Neural progenitor cell (in vitro differentiated cells): ENCODE measurements around the gene PHYH. TPM values are rescaled to one million over a fixed set of nuclear protein-coding genes. Genes with fewer than 3 reads are reported as not detected.
"Not testable (repeated sequence)": the region's sequence is repeated elsewhere in the genome, so short reads cannot be mapped to it uniquely, and the experiment has no call there.

Experiments
- DNase-seq: peaks from one replicate; pipeline ENCODE4 v3.0.0-alpha.2; 2016; ENCODE audit warnings: low spot score
- H2AFZ ChIP-seq: fragments of 200-600 bp; sonication (generic); replicated peaks from 2 replicates; pipeline ENCODE4 v1.6.1; 2016; ENCODE audit warnings: antibody characterized with exemption
- H3F3A ChIP-seq: fragments of 200-600 bp; sonication (generic); 2 replicates; pipeline ENCODE4 v1.6.1; 2016; ENCODE audit warnings: antibody characterized with exemption, low read depth
- H3K27ac ChIP-seq: fragments of 200-600 bp; sonication (generic); 2 replicates; pipeline ENCODE4 v1.5.1; 2016; ENCODE audit warnings: mild to moderate bottlenecking
- H3K27me3 ChIP-seq: fragments of 200-600 bp; sonication (generic); 2 replicates; pipeline ENCODE4 v1.6.1; 2016; ENCODE audit warnings: mild to moderate bottlenecking, moderate library complexity
- H3K36me3 ChIP-seq: fragments of 200-600 bp; sonication (generic); 2 replicates; pipeline ENCODE4 v1.5.1; 2016
- H3K4me1 ChIP-seq: fragments of 200-600 bp; sonication (generic); 2 replicates; pipeline ENCODE4 v1.6.1; 2016; ENCODE audit warnings: mixed run types
- H3K4me2 ChIP-seq: fragments of 200-600 bp; sonication (generic); 2 replicates; pipeline ENCODE4 v1.6.1; 2016
- H3K4me3 ChIP-seq: fragments of 200-600 bp; sonication (generic); 2 replicates; pipeline ENCODE4 v1.5.1; 2016
- H3K79me2 ChIP-seq: fragments of 200-600 bp; sonication (generic); 2 replicates; pipeline ENCODE4 v1.6.1; 2016; ENCODE audit warnings: low read depth
- H3K9ac ChIP-seq: fragments of 200-600 bp; sonication (generic); 2 replicates; pipeline ENCODE4 v1.6.1; 2016
- H3K9me3 ChIP-seq: fragments of 200-600 bp; sonication (generic); 2 replicates; pipeline ENCODE4 v1.5.1; 2016; ENCODE audit warnings: low read depth
- H4K20me1 ChIP-seq: fragments of 200-600 bp; sonication (generic); 2 replicates; pipeline ENCODE4 v1.6.1; 2016; ENCODE audit warnings: low read depth
- H3K27ac Mint-ChIP-seq: 3 replicates; pipeline ENCODE4 v1.8.0; 2021; ENCODE audit warnings: mixed read lengths
- H3K27me3 Mint-ChIP-seq: 2 replicates; pipeline ENCODE4 v1.8.0; 2022; ENCODE audit warnings: low read depth, mild to moderate bottlenecking, inconsistent platforms, moderate library complexity, mixed read lengths; ENCODE audit not compliant: insufficient read depth
- H3K36me3 Mint-ChIP-seq: 3 replicates; pipeline ENCODE4 v1.8.0; 2021; ENCODE audit warnings: mixed read lengths
- H3K4me1 Mint-ChIP-seq: 3 replicates; pipeline ENCODE4 v1.8.0; 2021; ENCODE audit warnings: mixed read lengths
- H3K4me3 Mint-ChIP-seq: 3 replicates; pipeline ENCODE4 v1.8.0; 2021; ENCODE audit warnings: mild to moderate bottlenecking, moderate library complexity, mixed read lengths
- H3K9me3 Mint-ChIP-seq: 3 replicates; pipeline ENCODE4 v1.8.0; 2020; ENCODE audit warnings: mixed read lengths
- EZH2 ChIP-seq: fragments of 200-600 bp; sonication (generic); IDR thresholded peaks from 2 replicates; pipeline ENCODE4 v1.6.1; 2017; ENCODE audit warnings: antibody characterized with exemption, mild to moderate bottlenecking, moderate library complexity
- EZH2phosphoT487 ChIP-seq: fragments of 200-600 bp; sonication (generic); IDR thresholded peaks from 2 replicates; pipeline ENCODE4 v1.6.1; 2017; ENCODE audit warnings: antibody characterized with exemption
- total RNA-seq: library from RNA; depleted of rRNA; stranded (reverse); fragments of >200 nt; gene quantifications from 2 replicates; pipeline ENCODE4 v1.2.3, GENCODE V29; 2015; ENCODE audit warnings: low replicate concordance
- TF ChIP-seq, protein P1 (sequence below): fragments of 200-600 bp; sonication (generic); IDR thresholded peaks from 2 replicates; pipeline ENCODE4 v1.5.1; 2017; ENCODE audit warnings: antibody characterized with exemption, mild to moderate bottlenecking

PHYH gene
- total RNA-seq, 1 donor from 2014 or later, result 22.2 TPM

GRCh38 chr10:13253726-13254125 lies 46.1 kb downstream of the PHYH start:
- H3K4me3 Mint-ChIP-seq, result no peak overlapping the region
- Histone ChIP-seq H2AFZ (no peak overlapping the region), H3K4me1 (no peaks in the 10 kb centered on the region), H3K9me3 (no peaks in the 10 kb centered on the region), H3K4me3 (no peak overlapping the region), H3K36me3 (no peaks in the 10 kb centered on the region), H4K20me1 (no peaks in the 10 kb centered on the region), H3K27ac (no peak overlapping the region), H3K9ac (no peak overlapping the region), H3K27me3 (no peaks in the 10 kb centered on the region), H3F3A (no peaks in the 10 kb centered on the region), H3K4me2 (no peak overlapping the region), H3K79me2 (no peaks in the 10 kb centered on the region)
- peaks cover 6% of the 10 kb centered on the region for H3K9me3 Mint-ChIP-seq
- no peak for DNase-seq
- H3K27ac Mint-ChIP-seq, result no peak overlapping the region
- no peaks in the 10 kb centered on the region for H3K36me3 Mint-ChIP-seq
- TF ChIP-seq EZH2phosphoT487 (no peak), EZH2 (no peak)
- TF ChIP-seq, protein P1, sequence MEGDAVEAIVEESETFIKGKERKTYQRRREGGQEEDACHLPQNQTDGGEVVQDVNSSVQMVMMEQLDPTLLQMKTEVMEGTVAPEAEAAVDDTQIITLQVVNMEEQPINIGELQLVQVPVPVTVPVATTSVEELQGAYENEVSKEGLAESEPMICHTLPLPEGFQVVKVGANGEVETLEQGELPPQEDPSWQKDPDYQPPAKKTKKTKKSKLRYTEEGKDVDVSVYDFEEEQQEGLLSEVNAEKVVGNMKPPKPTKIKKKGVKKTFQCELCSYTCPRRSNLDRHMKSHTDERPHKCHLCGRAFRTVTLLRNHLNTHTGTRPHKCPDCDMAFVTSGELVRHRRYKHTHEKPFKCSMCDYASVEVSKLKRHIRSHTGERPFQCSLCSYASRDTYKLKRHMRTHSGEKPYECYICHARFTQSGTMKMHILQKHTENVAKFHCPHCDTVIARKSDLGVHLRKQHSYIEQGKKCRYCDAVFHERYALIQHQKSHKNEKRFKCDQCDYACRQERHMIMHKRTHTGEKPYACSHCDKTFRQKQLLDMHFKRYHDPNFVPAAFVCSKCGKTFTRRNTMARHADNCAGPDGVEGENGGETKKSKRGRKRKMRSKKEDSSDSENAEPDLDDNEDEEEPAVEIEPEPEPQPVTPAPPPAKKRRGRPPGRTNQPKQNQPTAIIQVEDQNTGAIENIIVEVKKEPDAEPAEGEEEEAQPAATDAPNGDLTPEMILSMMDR, result no peak
- peaks cover 4% of the 10 kb centered on the region for H3K27me3 Mint-ChIP-seq
- peaks cover 5% of the 10 kb centered on the region for H3K4me1 Mint-ChIP-seq

DNA sequence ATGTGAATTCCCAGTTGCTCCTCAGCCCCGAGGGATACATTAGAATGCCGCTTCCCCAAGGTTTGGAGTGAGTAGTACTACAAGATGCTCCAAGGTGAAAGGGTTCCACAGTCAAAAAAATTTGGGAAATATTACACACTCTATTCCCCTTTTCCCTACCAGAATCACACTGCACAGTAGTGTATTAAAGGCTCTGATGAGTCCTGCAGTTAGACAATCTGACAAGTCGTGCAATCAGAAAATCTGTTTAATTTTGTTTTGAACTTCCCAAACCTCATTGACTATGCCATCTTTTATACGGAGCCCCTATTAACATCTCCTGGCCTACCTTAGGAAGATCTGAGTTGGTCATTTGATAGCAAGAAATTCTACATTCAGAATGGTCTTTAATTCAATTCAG lies 52.1 kb downstream of the PHYH start:
- H3K9me3 Mint-ChIP-seq, result no peaks in the 10 kb centered on the region
- H3K4me3 ChIP-seq, result no peak overlapping the region

GRCh38 chr10:13247246-13247645 lies 52.6 kb downstream of the PHYH start:
- H3K9me3 ChIP-seq, result no peaks in the 10 kb centered on the region
- H4K20me1 ChIP-seq, result no peaks in the 10 kb centered on the region
- TF ChIP-seq EZH2 (no peak), EZH2phosphoT487 (no peak)
- TF ChIP-seq, protein P1, result no peak
- Mint-ChIP-seq H3K4me3 (no peak overlapping the region), H3K9me3 (no peaks in the 10 kb centered on the region), H3K27ac (peak overlapping the region; percentile 82), H3K4me1 (no peaks in the 10 kb centered on the region), H3K36me3 (no peaks in the 10 kb centered on the region), H3K27me3 (peaks cover 6% of the 10 kb centered on the region)
- no peaks in the 10 kb centered on the region for H3K79me2 ChIP-seq
- H3K27ac ChIP-seq, result no peak overlapping the region
- no peak for DNase-seq
- no peak overlapping the region for H3K4me2 ChIP-seq
- no peaks in the 10 kb centered on the region for H3F3A ChIP-seq
- no peaks in the 10 kb centered on the region for H3K36me3 ChIP-seq
- no peaks in the 10 kb centered on the region for H3K27me3 ChIP-seq
- no peaks in the 10 kb centered on the region for H3K4me1 ChIP-seq
- no peak overlapping the region for H3K4me3 ChIP-seq
- H3K9ac ChIP-seq, result no peak overlapping the region
- peak overlapping the region; percentile 1 for H2AFZ ChIP-seq

More for the DNA sequence above, 52.1 kb downstream of the PHYH start:
- DNase-seq, result no peak
- Mint-ChIP-seq H3K27me3 (peaks cover 6% of the 10 kb centered on the region), H3K36me3 (no peaks in the 10 kb centered on the region), H3K4me3 (no peak overlapping the region), H3K4me1 (no peaks in the 10 kb centered on the region), H3K27ac (no peak overlapping the region)
- Histone ChIP-seq H3F3A (no peaks in the 10 kb centered on the region), H4K20me1 (no peaks in the 10 kb centered on the region), H2AFZ (peak overlapping the region; percentile 1), H3K27ac (no peak overlapping the region), H3K79me2 (no peaks in the 10 kb centered on the region), H3K9me3 (no peaks in the 10 kb centered on the region), H3K36me3 (no peaks in the 10 kb centered on the region), H3K27me3 (no peaks in the 10 kb centered on the region), H3K9ac (no peak overlapping the region), H3K4me2 (no peak overlapping the region), H3K4me1 (no peaks in the 10 kb centered on the region)
- TF ChIP-seq EZH2 (no peak), EZH2phosphoT487 (no peak)
- TF ChIP-seq, protein P1, result no peak

GRCh38 chr10:13242260-13242659 lies 57.6 kb downstream of the PHYH start:
- not testable (repeated sequence) for H3F3A ChIP-seq, H3K9ac ChIP-seq, H3K4me3 Mint-ChIP-seq, H3K4me1 Mint-ChIP-seq, H3K4me2 ChIP-seq, H3K27ac ChIP-seq, H3K36me3 ChIP-seq, H2AFZ ChIP-seq, DNase-seq, H3K4me1 ChIP-seq, H3K27me3 Mint-ChIP-seq, H3K27me3 ChIP-seq, H3K4me3 ChIP-seq, H3K36me3 Mint-ChIP-seq, H3K27ac Mint-ChIP-seq, H3K9me3 Mint-ChIP-seq, H3K79me2 ChIP-seq, H3K9me3 ChIP-seq, H4K20me1 ChIP-seq
